ENCODE results near the gene ENTPD1.

GRCh38 chr10:95821720-95822119, 65.8 kb downstream of the ENTPD1 start:
- TF ChIP-seq CTCF (IDR thresholded peaks at IDR 0.05) (no peak), EZH2 (IDR thresholded peaks at IDR 0.05) (no peak)

Data from neural progenitor cell (in vitro differentiated cells).